ENCODE measurements around the gene TRPM5. TPM values are rescaled to one million over a fixed set of nuclear protein-coding genes. Genes with fewer than 3 reads are reported as not detected.

TRPM5 gene
- total RNA-seq, 2 donors from 2014 or later, result 0.68 TPM; not detected in 1

DNA sequence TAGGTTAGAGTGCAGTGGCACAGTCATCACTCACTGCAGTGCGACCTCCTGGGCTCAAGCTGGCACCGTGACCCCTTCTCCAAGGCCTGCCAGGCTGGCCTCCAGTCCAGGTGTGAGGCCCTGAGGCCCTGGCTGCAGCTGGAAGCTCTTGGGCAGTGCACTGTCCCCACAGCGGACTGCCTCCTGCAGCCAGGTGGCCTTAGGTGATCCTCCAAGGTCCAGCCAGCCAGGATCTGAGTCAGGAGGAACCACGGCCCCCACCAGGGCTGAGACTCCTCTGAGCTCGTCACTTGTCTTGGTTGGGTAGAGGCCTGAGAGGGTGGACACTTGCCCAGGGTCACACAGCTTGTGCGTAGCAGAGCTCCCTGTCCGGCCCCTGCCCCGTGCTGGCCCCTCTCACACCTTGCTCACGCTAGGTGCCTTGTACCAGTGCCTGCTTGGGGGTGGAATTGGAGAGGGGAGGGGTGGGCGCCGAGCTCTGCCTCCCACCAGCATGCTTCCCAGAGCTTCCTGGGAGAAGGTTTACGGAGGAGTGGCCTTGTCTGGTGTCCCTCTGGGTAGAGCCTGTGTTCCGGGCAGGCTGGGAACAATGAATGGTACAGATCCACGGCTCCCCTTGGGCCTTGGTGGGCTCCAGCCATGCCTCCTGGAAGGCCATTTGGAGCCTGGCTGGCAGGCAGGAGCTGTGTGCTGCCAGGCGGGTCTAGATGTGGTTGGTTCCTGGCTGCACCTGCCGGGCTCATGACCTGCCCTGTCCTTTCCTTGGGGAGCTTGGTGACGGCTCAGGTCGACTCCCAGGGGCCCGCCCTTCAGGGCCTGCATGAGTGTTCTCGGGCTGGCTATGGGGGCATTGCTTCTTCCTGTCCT lies 21.1 kb upstream of the TRPM5 start:
- Histone ChIP-seq H3K4me3 (no peak overlapping the region), H3K27me3 (replicated peaks; ENCODE audit: insufficient read depth) (no peaks in the 10 kb centered on the region), H3K9me3 (no peaks in the 10 kb centered on the region), H3K27ac (no peak overlapping the region), H3K4me1 (replicated peaks) (peaks cover 3% of the 10 kb centered on the region), H3K36me3 (no peaks in the 10 kb centered on the region)
- no peak for DNase-seq (ENCODE audit: low spot score)
- 93% methylated on average over 17 of the region's 20 CpGs for WGBS
- intact Hi-C loops (cut with DNase I), result loop anchor here (10.0 kb wide), 1 partner anchor 129 kb away; no protein-coding TSS in a partner anchor
- no peak for TF ChIP-seq POLR2A (IDR thresholded peaks at IDR 0.05)
- TF ChIP-seq, protein P1, sequence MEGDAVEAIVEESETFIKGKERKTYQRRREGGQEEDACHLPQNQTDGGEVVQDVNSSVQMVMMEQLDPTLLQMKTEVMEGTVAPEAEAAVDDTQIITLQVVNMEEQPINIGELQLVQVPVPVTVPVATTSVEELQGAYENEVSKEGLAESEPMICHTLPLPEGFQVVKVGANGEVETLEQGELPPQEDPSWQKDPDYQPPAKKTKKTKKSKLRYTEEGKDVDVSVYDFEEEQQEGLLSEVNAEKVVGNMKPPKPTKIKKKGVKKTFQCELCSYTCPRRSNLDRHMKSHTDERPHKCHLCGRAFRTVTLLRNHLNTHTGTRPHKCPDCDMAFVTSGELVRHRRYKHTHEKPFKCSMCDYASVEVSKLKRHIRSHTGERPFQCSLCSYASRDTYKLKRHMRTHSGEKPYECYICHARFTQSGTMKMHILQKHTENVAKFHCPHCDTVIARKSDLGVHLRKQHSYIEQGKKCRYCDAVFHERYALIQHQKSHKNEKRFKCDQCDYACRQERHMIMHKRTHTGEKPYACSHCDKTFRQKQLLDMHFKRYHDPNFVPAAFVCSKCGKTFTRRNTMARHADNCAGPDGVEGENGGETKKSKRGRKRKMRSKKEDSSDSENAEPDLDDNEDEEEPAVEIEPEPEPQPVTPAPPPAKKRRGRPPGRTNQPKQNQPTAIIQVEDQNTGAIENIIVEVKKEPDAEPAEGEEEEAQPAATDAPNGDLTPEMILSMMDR (IDR thresholded peaks at IDR 0.05), result no peak

DNA sequence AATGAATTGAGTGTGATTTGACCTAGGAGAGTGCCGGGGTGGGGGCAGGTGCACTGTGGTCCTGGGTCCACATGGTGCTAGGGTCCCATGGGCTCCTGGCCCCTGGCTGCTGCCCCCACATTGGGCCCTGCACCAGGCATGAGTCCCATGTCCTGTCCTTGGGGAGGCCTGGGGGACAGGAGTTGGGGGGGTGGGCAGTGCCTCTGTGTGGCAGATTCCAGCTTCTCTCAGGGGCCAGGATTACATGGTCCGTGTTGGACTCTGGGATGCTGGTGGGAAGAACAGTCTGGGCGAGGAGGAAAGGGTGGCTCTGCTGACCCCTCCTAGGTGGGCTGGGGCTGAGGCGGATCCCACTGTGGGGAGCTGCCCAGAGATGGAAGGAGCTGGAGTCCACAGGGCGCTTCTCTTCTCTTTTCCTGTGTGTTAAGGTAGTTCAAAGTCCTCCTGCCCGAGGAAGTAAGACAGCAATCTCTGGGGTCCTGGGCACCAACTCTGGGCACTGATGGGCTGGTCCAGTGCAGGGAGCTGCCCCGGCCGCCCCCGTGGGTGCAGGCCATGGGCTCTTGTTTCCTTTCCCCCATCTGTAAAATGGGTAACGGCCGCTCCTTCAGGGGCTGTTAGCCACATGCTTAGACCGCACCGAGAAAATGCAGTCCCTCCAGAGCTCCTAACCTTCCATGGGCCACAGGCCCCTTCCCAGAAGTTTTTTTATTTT lies 20.3 kb upstream of the TRPM5 start:
- Histone ChIP-seq H3K4me1 (replicated peaks) (peaks cover 3% of the 10 kb centered on the region), H3K4me3 (no peak overlapping the region), H3K36me3 (no peaks in the 10 kb centered on the region), H3K9me3 (no peaks in the 10 kb centered on the region), H3K27me3 (replicated peaks; ENCODE audit: insufficient read depth) (no peaks in the 10 kb centered on the region), H3K27ac (no peak overlapping the region)
- 94% methylated on average over 12 of the region's 13 CpGs for WGBS
- TF ChIP-seq, protein P1 (IDR thresholded peaks at IDR 0.05), result no peak
- no peak for DNase-seq (ENCODE audit: low spot score)
- intact Hi-C loops (cut with DNase I), result loop anchor here (10.0 kb wide), 1 partner anchor 130 kb away; no protein-coding TSS in a partner anchor

DNA sequence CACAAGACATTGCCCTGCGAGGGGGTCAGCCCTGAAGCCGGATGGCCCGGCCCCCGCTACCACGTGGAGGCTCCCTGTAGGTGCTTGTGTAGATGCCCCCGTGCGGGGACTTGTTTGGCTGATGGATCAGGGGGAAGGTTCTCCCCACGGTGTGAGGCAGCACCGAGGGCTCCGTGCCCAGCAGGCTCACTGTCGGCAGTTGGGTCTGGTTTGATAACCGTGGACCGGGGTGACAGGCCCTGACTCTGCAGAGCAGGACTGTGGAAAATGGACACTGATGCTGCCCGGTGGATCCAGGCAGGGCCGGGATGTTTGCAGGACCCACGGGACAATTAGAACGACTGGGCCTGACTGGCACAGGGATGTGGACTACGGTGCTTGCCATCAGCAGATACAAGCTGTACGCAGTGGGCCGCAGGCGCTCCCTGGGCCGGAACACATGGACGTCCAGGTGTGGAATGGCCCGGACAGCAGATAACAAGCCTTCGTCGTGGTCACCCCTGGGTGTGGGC lies 19.5 kb upstream of the TRPM5 start:
- Histone ChIP-seq H3K36me3 (no peaks in the 10 kb centered on the region), H3K27me3 (replicated peaks; ENCODE audit: insufficient read depth) (no peaks in the 10 kb centered on the region), H3K9me3 (no peaks in the 10 kb centered on the region), H3K27ac (no peak overlapping the region), H3K4me3 (no peak overlapping the region), H3K4me1 (replicated peaks) (peaks cover 3% of the 10 kb centered on the region)
- DNase-seq (ENCODE audit: low spot score), result no peak
- intact Hi-C loops (cut with DNase I), result loop anchor here (10.0 kb wide), 1 partner anchor 131 kb away; no protein-coding TSS in a partner anchor
- WGBS, result 67% methylated on average over 23 of the region's 26 CpGs
- TF ChIP-seq, protein P1 (IDR thresholded peaks at IDR 0.05), result no peak
- TF ChIP-seq POLR2AphosphoS5 (IDR thresholded peaks at IDR 0.05) (no peak), POLR2A (IDR thresholded peaks at IDR 0.05) (no peak)

DNA sequence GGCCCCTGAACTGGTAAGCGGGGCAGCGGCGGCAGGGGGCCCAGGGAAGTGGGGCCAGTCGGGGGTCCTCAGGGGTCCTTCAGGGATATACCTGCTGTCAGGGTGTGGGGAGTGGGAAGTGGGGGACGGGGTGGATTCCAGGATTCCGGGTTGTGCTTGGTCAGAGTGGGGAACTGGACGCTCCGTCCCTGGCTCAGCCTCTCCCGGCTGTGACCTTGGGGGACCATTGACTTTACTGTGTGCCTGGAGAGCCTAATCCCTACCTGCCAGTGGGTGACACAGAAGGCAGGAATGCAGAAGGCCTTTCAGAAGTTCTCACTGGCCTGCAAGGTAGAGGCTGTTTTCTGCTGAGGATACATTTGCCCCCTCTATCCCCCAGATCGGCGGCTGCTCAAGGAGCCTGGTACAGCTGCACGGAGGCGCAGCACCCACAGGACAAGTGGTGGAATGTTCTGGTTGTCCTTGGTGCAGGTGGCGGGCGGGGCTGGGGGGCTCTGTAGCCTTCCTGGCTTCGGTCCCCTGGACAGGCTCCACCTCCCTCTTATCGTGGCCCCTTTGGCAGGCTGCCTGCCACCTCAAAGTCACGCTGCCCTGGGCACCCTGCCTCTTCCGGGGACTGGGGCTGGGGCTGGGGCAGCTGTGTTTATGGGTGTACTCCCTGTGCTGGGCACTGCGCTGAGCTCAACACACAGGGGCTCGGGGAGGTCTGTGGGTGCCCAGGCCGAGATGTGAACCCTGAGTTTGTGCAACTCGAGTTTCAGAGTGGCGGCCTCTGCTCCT lies 18.9 kb upstream of the TRPM5 start:
- TF ChIP-seq POLR2A (IDR thresholded peaks at IDR 0.05), result no peak
- TF ChIP-seq, protein P1 (IDR thresholded peaks at IDR 0.05), result no peak
- no peak for TF ChIP-seq POLR2AphosphoS5 (IDR thresholded peaks at IDR 0.05)
- DNase-seq (ENCODE audit: low spot score), result peak; percentile 23
- H3K9me3 ChIP-seq, result no peaks in the 10 kb centered on the region
- WGBS, result 70% methylated on average over 18 of the region's 24 CpGs
- no peaks in the 10 kb centered on the region for H3K27me3 ChIP-seq (replicated peaks; ENCODE audit: insufficient read depth)
- no peak overlapping the region for H3K27ac ChIP-seq
- H3K4me3 ChIP-seq, result no peak overlapping the region
- H3K4me1 ChIP-seq (replicated peaks), result peaks cover 3% of the 10 kb centered on the region
- intact Hi-C loops (cut with DNase I), result loop anchor here (10.0 kb wide), 1 partner anchor 132 kb away; no protein-coding TSS in a partner anchor
- no peaks in the 10 kb centered on the region for H3K36me3 ChIP-seq

Measured in prostate gland (tissue), 2 donors.